ENCODE data around the gene ZMAT3. TPM values are rescaled to one million over a fixed set of nuclear protein-coding genes. Genes with fewer than 3 reads are reported as not detected.
"Not testable (repeated sequence)": the region's sequence is repeated elsewhere in the genome, so short reads cannot be mapped to it uniquely, and the experiment has no call there.

ZMAT3 gene
- total and polyA plus RNA-seq, 4 experiments from 2014 or later: 13.7 to 20.5 (median 19.3) TPM

DNA sequence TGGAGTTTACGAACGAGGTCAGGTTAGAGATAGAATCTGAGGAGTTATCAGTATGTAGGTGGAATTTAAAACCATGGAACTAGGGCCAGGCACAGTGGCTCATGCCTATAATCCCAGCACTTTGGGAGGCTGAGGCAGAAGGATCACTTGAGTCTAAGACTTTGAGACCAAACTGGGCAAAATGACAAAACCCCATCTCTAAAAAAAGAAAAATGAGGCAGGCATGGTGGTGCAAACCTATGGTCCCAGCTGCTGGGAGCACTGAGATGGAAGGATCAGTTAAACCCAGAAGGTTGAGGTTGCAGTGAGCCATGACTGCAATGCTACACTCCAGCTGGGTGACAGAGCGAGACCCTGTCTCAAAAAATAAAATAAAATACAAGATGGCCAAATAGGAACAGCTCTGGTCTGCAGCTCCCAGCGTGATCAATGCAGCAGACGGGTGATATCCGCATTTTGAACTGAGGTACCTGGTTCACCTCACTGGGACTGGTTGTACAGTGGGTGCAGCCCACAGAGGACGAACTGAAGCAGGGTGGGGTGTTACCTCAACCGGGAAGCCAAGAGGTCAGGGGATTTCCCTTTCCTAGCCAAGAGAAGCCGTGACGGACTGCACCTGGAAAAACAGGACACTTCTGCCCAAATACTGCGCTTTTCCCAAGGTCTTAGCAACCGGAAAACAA is 33.3 kb downstream of the ZMAT3 start:
- no peaks in the 10 kb centered on the region for H3K27me3 Mint-ChIP-seq
- ChIA-PET POLR2A (ENCODE audit: partially characterized antibody) (interaction anchor here (1.5 to 3.8 kb wide), 10 partner anchors 8 to 286 kb away, joined by 4 to 44 read pairs (median 10); partner anchors contain the start of genes PIK3CA and ZMAT3), CTCF (ENCODE audit: partially characterized antibody) (interaction anchor here (1.0 to 3.2 kb wide), 7 partner anchors 19 to 309 kb away, joined by 3 to 29 read pairs (median 4); partner anchors contain the start of genes MFN1 and ZMAT3)
- H3K4me3 Mint-ChIP-seq: peak overlapping the region in 7 of 8 donors; percentile 47 to 79 (median 75)
- peaks cover 9 to 22% of the 10 kb centered on the region in 2 donors for H3K36me3 Mint-ChIP-seq
- intact Hi-C loops (cut with micrococcal nuclease): loop anchor here (5.0 kb wide), 1 partner anchor 34 kb away; the partner anchor contains the start of gene ZMAT3
- H3K36me3 ChIP-seq (ENCODE audit: insufficient read depth, low read length): no peaks in the 10 kb centered on the region
- peaks cover 0 to 20% (median 2%) of the 10 kb centered on the region in 8 donors for H3K9me3 Mint-ChIP-seq
- no peak overlapping the region for H3K27ac ChIP-seq (ENCODE audit: low read depth, low read length)
- peaks cover 43% of the 10 kb centered on the region for H3K4me1 ChIP-seq (ENCODE audit: insufficient read depth, low read length)
- no peaks in the 10 kb centered on the region for H3K9me3 ChIP-seq (ENCODE audit: control insufficient read depth in 1 of 2, low read length in 2 of 2)
- H3K4me1 Mint-ChIP-seq: peaks cover 11 to 26% (median 18%) of the 10 kb centered on the region in 4 donors
- no peak overlapping the region for H3K4me3 ChIP-seq (ENCODE audit: low read length in 2 of 2)
- no peak for DNase-seq
- H3K27ac Mint-ChIP-seq: peak overlapping the region in 3 of 7 donors; percentile 37 to 90 (median 58)
- no peaks in the 10 kb centered on the region for H3K27me3 ChIP-seq (ENCODE audit: insufficient read depth, low read length)

DNA sequence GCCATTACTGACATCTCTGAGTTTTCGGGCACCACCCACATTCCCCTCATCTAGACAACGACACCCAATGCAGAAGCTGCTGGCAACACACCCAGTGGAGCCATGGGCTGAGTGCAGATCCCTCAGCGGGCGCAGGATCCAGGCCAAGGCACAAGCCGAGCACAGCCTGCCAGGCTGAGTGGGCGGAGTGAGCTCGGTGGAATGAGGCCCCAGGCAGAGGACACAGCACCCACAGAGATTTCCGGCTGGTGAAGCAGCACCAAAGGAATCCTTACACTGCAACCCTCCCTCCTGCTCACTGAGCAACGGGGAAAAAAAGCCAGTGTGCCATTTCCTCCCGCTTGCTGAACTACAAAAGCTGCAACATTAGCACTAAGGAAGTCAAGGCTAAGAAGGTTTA is 34.3 kb downstream of the ZMAT3 start:
- CTCF ChIA-PET (ENCODE audit: partially characterized antibody): interaction anchor here (1.0 to 3.2 kb wide), 11 partner anchors 10 to 310 kb away, joined by 3 to 29 read pairs (median 4); partner anchors contain the start of genes MFN1, PIK3CA and ZMAT3
- no peaks in the 10 kb centered on the region for H3K36me3 ChIP-seq (ENCODE audit: insufficient read depth, low read length)
- POLR2A ChIA-PET (ENCODE audit: partially characterized antibody): interaction anchor here (0.8 to 3.8 kb wide), 16 partner anchors 9 to 525 kb away, joined by 3 to 44 read pairs (median 7); partner anchors contain the start of genes ACTL6A, PIK3CA and ZMAT3
- Mint-ChIP-seq H3K27me3 (no peaks in the 10 kb centered on the region), H3K4me3 (peak overlapping the region in 7 of 8 donors; percentile 47 to 79 (median 75)), H3K36me3 (peaks cover 9 to 14% of the 10 kb centered on the region in 2 donors), H3K27ac (peak overlapping the region in 1 of 7 donors; percentile 90), H3K4me1 (peaks cover 11 to 23% (median 15%) of the 10 kb centered on the region in 4 donors), H3K9me3 (peaks cover 0 to 20% (median under 1%) of the 10 kb centered on the region in 8 donors)
- peak; percentile 61 to 71 (median 65) for DNase-seq
- no peaks in the 10 kb centered on the region for H3K9me3 ChIP-seq (ENCODE audit: control insufficient read depth in 1 of 2, low read length in 2 of 2)
- peak overlapping the region; percentile 24 for H3K27ac ChIP-seq (ENCODE audit: low read depth, low read length)
- peaks cover 43% of the 10 kb centered on the region for H3K4me1 ChIP-seq (ENCODE audit: insufficient read depth, low read length)
- no peaks in the 10 kb centered on the region for H3K27me3 ChIP-seq (ENCODE audit: insufficient read depth, low read length)
- intact Hi-C loops (cut with micrococcal nuclease): loop anchor here (5.0 kb wide), 1 partner anchor 35 kb away; the partner anchor contains the start of gene ZMAT3
- H3K4me3 ChIP-seq (ENCODE audit: low read length in 2 of 2): peak overlapping the region in 1 of 2 donors; percentile 27

GRCh38 chr3:179036626-179037300 is 34.8 kb downstream of the ZMAT3 start:
- Mint-ChIP-seq H3K9me3 (peaks cover 0 to 17% (median under 1%) of the 10 kb centered on the region in 8 donors), H3K4me1 (peaks cover 11 to 23% (median 14%) of the 10 kb centered on the region in 4 donors), H3K36me3 (peaks cover 9 to 14% of the 10 kb centered on the region in 2 donors), H3K27ac (peak overlapping the region in 1 of 7 donors; percentile 90), H3K4me3 (peak overlapping the region in 7 of 8 donors; percentile 47 to 79 (median 75)), H3K27me3 (no peaks in the 10 kb centered on the region)
- H3K36me3 ChIP-seq (ENCODE audit: insufficient read depth, low read length): no peaks in the 10 kb centered on the region
- H3K27ac ChIP-seq (ENCODE audit: low read depth, low read length): peak overlapping the region; percentile 24
- POLR2A ChIA-PET (ENCODE audit: partially characterized antibody): interaction anchor here (0.8 to 3.8 kb wide), 15 partner anchors 8 to 525 kb away, joined by 3 to 44 read pairs (median 7); partner anchors contain the start of genes ACTL6A, PIK3CA and ZMAT3
- peak overlapping the region in 1 of 2 donors; percentile 27 for H3K4me3 ChIP-seq (ENCODE audit: low read length in 2 of 2)
- peaks cover 43% of the 10 kb centered on the region for H3K4me1 ChIP-seq (ENCODE audit: insufficient read depth, low read length)
- no peak for DNase-seq
- H3K9me3 ChIP-seq (ENCODE audit: control insufficient read depth in 1 of 2, low read length in 2 of 2): no peaks in the 10 kb centered on the region
- CTCF ChIA-PET (ENCODE audit: partially characterized antibody): interaction anchor here (0.6 to 3.2 kb wide), 10 partner anchors 9 to 285 kb away, joined by 3 to 29 read pairs (median 4); partner anchors contain the start of genes PIK3CA and ZMAT3
- intact Hi-C loops (cut with micrococcal nuclease): loop anchor here (5.0 kb wide), 1 partner anchor 36 kb away; the partner anchor contains the start of gene ZMAT3
- no peaks in the 10 kb centered on the region for H3K27me3 ChIP-seq (ENCODE audit: insufficient read depth, low read length)

GRCh38 chr3:179036226-179036625 is 35.4 kb downstream of the ZMAT3 start:
- peaks cover 0 to 12% (median 0%) of the 10 kb centered on the region in 8 donors for H3K9me3 Mint-ChIP-seq
- H3K4me1 ChIP-seq (ENCODE audit: insufficient read depth, low read length): peaks cover 43% of the 10 kb centered on the region
- H3K27me3 Mint-ChIP-seq: no peaks in the 10 kb centered on the region
- no peaks in the 10 kb centered on the region for H3K27me3 ChIP-seq (ENCODE audit: insufficient read depth, low read length)
- no peak overlapping the region for H3K4me3 ChIP-seq (ENCODE audit: low read length in 2 of 2)
- peaks cover 5 to 10% of the 10 kb centered on the region in 2 donors for H3K36me3 Mint-ChIP-seq
- DNase-seq: no peak
- H3K27ac Mint-ChIP-seq: no peak overlapping the region
- POLR2A ChIA-PET (ENCODE audit: partially characterized antibody): interaction anchor here (1.5 to 3.8 kb wide), 6 partner anchors 8 to 38 kb away, joined by 3 to 44 read pairs (median 8); partner anchors contain the start of gene ZMAT3
- CTCF ChIA-PET (ENCODE audit: partially characterized antibody): interaction anchor here (0.6 to 2.1 kb wide), 4 partner anchors 11 to 111 kb away, joined by 3 to 17 read pairs (median 4); partner anchors contain the start of genes PIK3CA and ZMAT3
- H3K27ac ChIP-seq (ENCODE audit: low read depth, low read length): no peak overlapping the region
- no peaks in the 10 kb centered on the region for H3K9me3 ChIP-seq (ENCODE audit: control insufficient read depth in 1 of 2, low read length in 2 of 2)
- H3K4me3 Mint-ChIP-seq: no peak overlapping the region
- H3K4me1 Mint-ChIP-seq: peaks cover 7 to 20% (median 10%) of the 10 kb centered on the region in 4 donors
- H3K36me3 ChIP-seq (ENCODE audit: insufficient read depth, low read length): no peaks in the 10 kb centered on the region
- intact Hi-C loops (cut with micrococcal nuclease): loop anchor here (5.0 kb wide), 1 partner anchor 36 kb away; the partner anchor contains the start of gene ZMAT3

- peaks cover 0 to 5% of the 10 kb centered on the region in 2 donors for H3K36me3 Mint-ChIP-seq
- no peak for DNase-seq
- intact Hi-C loops (cut with micrococcal nuclease): loop anchor here (5.0 kb wide), 1 partner anchor 37 kb away; the partner anchor contains the start of gene ZMAT3
Observed at GRCh38 chr3:179035232-179035631, 36.4 kb downstream of the ZMAT3 start.

GRCh38 chr3:179033304-179033657 is 38.3 kb downstream of the ZMAT3 start:
- CTCF ChIA-PET (ENCODE audit: partially characterized antibody); H3K36me3 Mint-ChIP-seq; DNase-seq; H3K27me3 Mint-ChIP-seq; H3K9me3 ChIP-seq (ENCODE audit: control insufficient read depth in 1 of 2, low read length in 2 of 2); H3K27me3 ChIP-seq (ENCODE audit: insufficient read depth, low read length); H3K4me3 ChIP-seq (ENCODE audit: low read length in 2 of 2); H3K9me3 Mint-ChIP-seq; intact Hi-C loops (cut with micrococcal nuclease); H3K36me3 ChIP-seq (ENCODE audit: insufficient read depth, low read length); H3K4me3 Mint-ChIP-seq; H3K27ac ChIP-seq (ENCODE audit: low read depth, low read length): not testable (repeated sequence)
- Mint-ChIP-seq H3K4me1 (peaks cover 5 to 16% (median 5%) of the 10 kb centered on the region in 4 donors), H3K27ac (peak overlapping the region in 2 of 7 donors; percentile 28 to 69)
- H3K4me1 ChIP-seq (ENCODE audit: insufficient read depth, low read length): peaks cover 36% of the 10 kb centered on the region
- POLR2A ChIA-PET (ENCODE audit: partially characterized antibody): interaction anchor here (1.4 kb wide), 1 partner anchor 38 kb away, joined by 7 read pairs; the partner anchor contains the start of gene ZMAT3

More at GRCh38 chr3:179035232-179035631, 36.4 kb downstream of the ZMAT3 start:
- Histone ChIP-seq H3K4me1 (ENCODE audit: insufficient read depth, low read length) (peaks cover 43% of the 10 kb centered on the region), H3K27ac (ENCODE audit: low read depth, low read length) (no peak overlapping the region), H3K36me3 (ENCODE audit: insufficient read depth, low read length) (no peaks in the 10 kb centered on the region), H3K9me3 (ENCODE audit: control insufficient read depth in 1 of 2, low read length in 2 of 2) (no peaks in the 10 kb centered on the region), H3K4me3 (ENCODE audit: low read length in 2 of 2) (no peak overlapping the region), H3K27me3 (ENCODE audit: insufficient read depth, low read length) (no peaks in the 10 kb centered on the region)
- ChIA-PET CTCF (ENCODE audit: partially characterized antibody) (no interaction called here), POLR2A (ENCODE audit: partially characterized antibody) (no interaction called here)
- Mint-ChIP-seq H3K27ac (no peak overlapping the region), H3K27me3 (no peaks in the 10 kb centered on the region), H3K9me3 (peaks cover 0 to 5% (median 0%) of the 10 kb centered on the region in 8 donors), H3K4me3 (no peak overlapping the region), H3K4me1 (peaks cover 0 to 20% (median 5%) of the 10 kb centered on the region in 4 donors)
